Stimulated activated naive CD8-positive, alpha-beta T cell treated with anti-CD3 and anti-CD28 coated beads, Interleukin-15, Interleukin-2, amounts not matched to agents 100 ng/mL and 50 ng/mL, for 24 hours (primary cell): ENCODE data around the gene ZNF831.

Source experiments
- H3K27ac Mint-ChIP-seq: one replicate; pipeline ENCODE4 v1.8.0; 2021; ENCODE audit warnings: mild to moderate bottlenecking, mixed read lengths
- H3K27me3 Mint-ChIP-seq: one replicate; pipeline ENCODE4 v1.8.0; 2021; ENCODE audit warnings: mixed read lengths
- H3K36me3 Mint-ChIP-seq: one replicate; pipeline ENCODE4 v1.8.0; 2021; ENCODE audit warnings: low read depth, mixed read lengths
- H3K4me1 Mint-ChIP-seq: one replicate; pipeline ENCODE4 v1.8.0; 2021; ENCODE audit warnings: low read depth, mixed read lengths
- H3K4me3 Mint-ChIP-seq: one replicate; pipeline ENCODE4 v1.8.0; 2021; ENCODE audit warnings: mild to moderate bottlenecking, mixed read lengths
- H3K9me3 Mint-ChIP-seq: one replicate; pipeline ENCODE4 v1.8.0; 2021; ENCODE audit warnings: mixed read lengths

Gene ZNF831

GRCh38 chr20:59219211-59219610 lies 55.6 kb downstream of the ZNF831 start:
- Mint-ChIP-seq H3K4me1 (peaks cover 36% of the 10 kb centered on the region), H3K27ac (no peak overlapping the region)

GRCh38 chr20:59220161-59220560 lies 56.5 kb downstream of the ZNF831 start:
- no peak overlapping the region for H3K27ac Mint-ChIP-seq
- no peak overlapping the region for H3K4me3 Mint-ChIP-seq
- peaks cover 10% of the 10 kb centered on the region for H3K36me3 Mint-ChIP-seq
- peaks cover 4% of the 10 kb centered on the region for H3K27me3 Mint-ChIP-seq
- no peaks in the 10 kb centered on the region for H3K9me3 Mint-ChIP-seq
- peaks cover 36% of the 10 kb centered on the region for H3K4me1 Mint-ChIP-seq

More at GRCh38 chr20:59219211-59219610, 55.6 kb downstream of the ZNF831 start:
- Mint-ChIP-seq H3K9me3 (no peaks in the 10 kb centered on the region), H3K4me3 (no peak overlapping the region), H3K27me3 (peaks cover 4% of the 10 kb centered on the region), H3K36me3 (peaks cover 13% of the 10 kb centered on the region)

- no peak overlapping the region for H3K4me3 Mint-ChIP-seq
- H3K27me3 Mint-ChIP-seq, result peaks cover 4% of the 10 kb centered on the region
- H3K4me1 Mint-ChIP-seq, result peaks cover 36% of the 10 kb centered on the region
- no peak overlapping the region for H3K27ac Mint-ChIP-seq
- H3K36me3 Mint-ChIP-seq, result peaks cover 7% of the 10 kb centered on the region
- no peaks in the 10 kb centered on the region for H3K9me3 Mint-ChIP-seq
Observed at GRCh38 chr20:59221049-59221706, 57.6 kb downstream of the ZNF831 start.

GRCh38 chr20:59221707-59222252 lies 58.2 kb downstream of the ZNF831 start:
- Mint-ChIP-seq H3K4me1 (peaks cover 36% of the 10 kb centered on the region), H3K9me3 (no peaks in the 10 kb centered on the region), H3K27ac (no peak overlapping the region), H3K4me3 (peak overlapping the region; percentile 49), H3K36me3 (peaks cover 3% of the 10 kb centered on the region), H3K27me3 (peaks cover 4% of the 10 kb centered on the region)

GRCh38 chr20:59222253-59223181 lies 58.9 kb downstream of the ZNF831 start:
- Mint-ChIP-seq H3K4me1 (peaks cover 36% of the 10 kb centered on the region), H3K9me3 (no peaks in the 10 kb centered on the region), H3K27me3 (peaks cover 4% of the 10 kb centered on the region), H3K27ac (peak overlapping the region; percentile 76), H3K36me3 (peaks cover 3% of the 10 kb centered on the region), H3K4me3 (peak overlapping the region; percentile 78)

- peaks cover 36% of the 10 kb centered on the region for H3K4me1 Mint-ChIP-seq
- no peak overlapping the region for H3K27ac Mint-ChIP-seq
- no peaks in the 10 kb centered on the region for H3K9me3 Mint-ChIP-seq
- H3K36me3 Mint-ChIP-seq, result peaks cover 5% of the 10 kb centered on the region
- peaks cover 4% of the 10 kb centered on the region for H3K27me3 Mint-ChIP-seq
- peak overlapping the region; percentile 78 for H3K4me3 Mint-ChIP-seq
Observed at GRCh38 chr20:59223182-59223601, 59.6 kb downstream of the ZNF831 start.

GRCh38 chr20:59223750-59224149 lies 60.1 kb downstream of the ZNF831 start:
- no peak overlapping the region for H3K4me3 Mint-ChIP-seq
- no peak overlapping the region for H3K27ac Mint-ChIP-seq
- H3K4me1 Mint-ChIP-seq, result peaks cover 36% of the 10 kb centered on the region
- peaks cover 10% of the 10 kb centered on the region for H3K36me3 Mint-ChIP-seq
- H3K9me3 Mint-ChIP-seq, result no peaks in the 10 kb centered on the region
- peaks cover 4% of the 10 kb centered on the region for H3K27me3 Mint-ChIP-seq

GRCh38 chr20:59224236-59224635 lies 60.6 kb downstream of the ZNF831 start:
- peaks cover 36% of the 10 kb centered on the region for H3K4me1 Mint-ChIP-seq
- no peak overlapping the region for H3K27ac Mint-ChIP-seq
- H3K4me3 Mint-ChIP-seq, result no peak overlapping the region
- H3K27me3 Mint-ChIP-seq, result peaks cover 4% of the 10 kb centered on the region
- peaks cover 11% of the 10 kb centered on the region for H3K36me3 Mint-ChIP-seq
- no peaks in the 10 kb centered on the region for H3K9me3 Mint-ChIP-seq

GRCh38 chr20:59230385-59230784 lies 66.8 kb downstream of the ZNF831 start:
- H3K4me1 Mint-ChIP-seq, result peaks cover 16% of the 10 kb centered on the region
- no peak overlapping the region for H3K27ac Mint-ChIP-seq
- no peaks in the 10 kb centered on the region for H3K27me3 Mint-ChIP-seq
- H3K9me3 Mint-ChIP-seq, result no peaks in the 10 kb centered on the region
- H3K4me3 Mint-ChIP-seq, result no peak overlapping the region
- peaks cover 18% of the 10 kb centered on the region for H3K36me3 Mint-ChIP-seq

- H3K27me3 Mint-ChIP-seq, result no peaks in the 10 kb centered on the region
- H3K4me3 Mint-ChIP-seq, result no peak overlapping the region
- no peaks in the 10 kb centered on the region for H3K9me3 Mint-ChIP-seq
- H3K4me1 Mint-ChIP-seq, result peaks cover 24% of the 10 kb centered on the region
- no peak overlapping the region for H3K27ac Mint-ChIP-seq
- H3K36me3 Mint-ChIP-seq, result peaks cover 18% of the 10 kb centered on the region
Observed at GRCh38 chr20:59231124-59231804, 67.6 kb downstream of the ZNF831 start.

GRCh38 chr20:59232618-59233017 lies 69.0 kb downstream of the ZNF831 start:
- H3K27me3 Mint-ChIP-seq, result no peaks in the 10 kb centered on the region
- H3K4me3 Mint-ChIP-seq, result no peak overlapping the region
- H3K27ac Mint-ChIP-seq, result no peak overlapping the region
- H3K9me3 Mint-ChIP-seq, result no peaks in the 10 kb centered on the region
- peaks cover 24% of the 10 kb centered on the region for H3K4me1 Mint-ChIP-seq
- peaks cover 18% of the 10 kb centered on the region for H3K36me3 Mint-ChIP-seq

- Mint-ChIP-seq H3K36me3 (peaks cover 15% of the 10 kb centered on the region), H3K9me3 (no peaks in the 10 kb centered on the region), H3K27me3 (no peaks in the 10 kb centered on the region), H3K27ac (no peak overlapping the region), H3K4me1 (peaks cover 24% of the 10 kb centered on the region), H3K4me3 (no peak overlapping the region)
Observed at GRCh38 chr20:59235226-59235625, 71.6 kb downstream of the ZNF831 start.

GRCh38 chr20:59240006-59240405 lies 76.4 kb downstream of the ZNF831 start:
- Mint-ChIP-seq H3K27ac (no peak overlapping the region), H3K27me3 (no peaks in the 10 kb centered on the region), H3K4me1 (peaks cover 23% of the 10 kb centered on the region), H3K36me3 (peaks cover 31% of the 10 kb centered on the region), H3K9me3 (no peaks in the 10 kb centered on the region), H3K4me3 (no peak overlapping the region)

- Mint-ChIP-seq H3K27me3 (no peaks in the 10 kb centered on the region), H3K4me3 (no peak overlapping the region), H3K27ac (peak overlapping the region; percentile 63), H3K4me1 (peaks cover 14% of the 10 kb centered on the region), H3K36me3 (peaks cover 37% of the 10 kb centered on the region), H3K9me3 (no peaks in the 10 kb centered on the region)
Observed at GRCh38 chr20:59242714-59243626, 79.3 kb downstream of the ZNF831 start.
